SHP77 treated with DMSO at 0.1 percent for 48 hours (cell line): ENCODE data around the gene KLK2.

Experiments used
- DNase-seq: peaks from one replicate; lab custom pipeline; 2025; lab: John Stamatoyannopoulos, UW

The KLK2 gene

DNA sequence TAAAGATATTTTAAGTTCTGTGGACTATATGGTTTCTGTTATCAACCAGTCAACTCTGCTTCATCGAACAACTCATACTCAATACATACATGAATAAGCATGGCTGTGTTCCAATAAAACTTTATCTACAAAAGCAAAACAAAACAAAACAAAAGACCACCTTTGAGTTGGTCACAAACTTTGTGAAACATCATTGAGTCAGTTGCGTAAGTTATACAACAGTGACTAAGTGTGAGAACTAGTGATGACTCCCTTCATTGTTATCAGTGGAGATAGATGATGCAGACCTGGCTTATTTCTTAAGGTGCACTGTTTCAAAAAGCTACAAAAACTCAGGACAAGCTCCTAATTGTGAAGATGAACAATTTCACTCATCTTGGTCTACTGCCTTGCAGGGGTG, 52.5 kb downstream of the KLK2 start:
- DNase-seq: no peak

DNA sequence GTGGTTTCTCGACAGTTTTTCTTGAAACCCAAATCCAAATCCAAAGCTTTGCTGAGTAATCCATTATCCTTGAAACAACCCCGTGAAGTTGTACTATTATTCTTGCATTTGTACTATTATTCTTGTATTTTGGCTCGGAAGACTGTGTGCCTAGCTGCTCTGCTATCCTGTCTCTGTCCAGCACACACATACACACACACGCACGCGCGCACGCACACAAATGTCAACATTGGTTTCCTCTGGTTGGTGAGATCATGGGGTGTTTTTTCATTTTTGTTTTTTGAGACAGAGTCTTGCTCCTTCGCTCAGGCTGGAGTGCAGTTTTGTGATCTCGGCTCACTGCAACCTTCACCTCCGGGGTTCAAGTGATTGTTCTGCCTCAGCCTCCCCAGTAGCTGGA, 52.9 kb downstream of the KLK2 start:
- no peak for DNase-seq

DNA sequence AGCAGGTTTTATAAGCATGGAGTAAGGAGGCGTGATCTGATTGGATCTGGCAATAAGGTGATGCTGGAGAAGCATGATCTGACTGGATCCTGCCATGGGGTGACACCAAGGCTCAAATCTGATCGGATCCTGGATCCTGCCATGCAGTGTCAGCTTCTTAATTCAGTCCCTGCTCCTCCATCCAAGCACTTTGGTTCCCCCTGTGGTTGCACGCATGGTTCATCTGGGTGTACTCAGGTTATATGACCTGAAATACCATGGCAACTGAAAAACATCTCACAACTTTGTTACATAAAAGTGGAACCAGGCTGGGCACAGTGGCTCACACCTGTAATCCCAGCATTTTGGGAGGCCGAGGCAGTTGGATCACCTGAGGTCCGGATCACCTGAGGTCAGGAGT, 55.6 kb downstream of the KLK2 start:
- DNase-seq: no peak
